Fibroblast of skin of scalp (primary cell): ENCODE measurements around the gene ZBTB46.

Experiments used
- DNase-seq: peaks from one replicate; pipeline ENCODE4 v3.0.0-alpha.2; 2013

Gene ZBTB46

GRCh38 chr20:63744574-63745423, 86.3 kb downstream of the ZBTB46 start:
- DNase-seq: no peak

- no peak for DNase-seq
Observed at GRCh38 chr20:63744158-63744557, 86.9 kb downstream of the ZBTB46 start.

GRCh38 chr20:63743210-63743970, 87.7 kb downstream of the ZBTB46 start:
- no peak for DNase-seq

- DNase-seq: no peak
Observed at GRCh38 chr20:63742381-63743024, 88.6 kb downstream of the ZBTB46 start.

GRCh38 chr20:63741676-63742380, 89.2 kb downstream of the ZBTB46 start:
- DNase-seq: no peak

- no peak for DNase-seq
Observed at GRCh38 chr20:63741354-63741675, 89.7 kb downstream of the ZBTB46 start.

- DNase-seq: peak; percentile 87
Observed at GRCh38 chr20:63740627-63741353, 90.3 kb downstream of the ZBTB46 start.

- DNase-seq: peak; percentile 43
Observed at GRCh38 chr20:63740070-63740626, 90.9 kb downstream of the ZBTB46 start.

GRCh38 chr20:63739130-63740069, 91.7 kb downstream of the ZBTB46 start, which contains the start of gene SLC2A4RG:
Gene SLC2A4RG (plus strand): TSS chr20:63739776. CDS start chr20:63739913, 137 bp downstream.
- DNase-seq: peak; percentile 82

GRCh38 chr20:63738687-63739129, 92.4 kb downstream of the ZBTB46 start:
- DNase-seq: peak; percentile 11

GRCh38 chr20:63737945-63738686, 92.9 kb downstream of the ZBTB46 start:
- DNase-seq: no peak

- DNase-seq: no peak
Observed at GRCh38 chr20:63737695-63737944, 93.4 kb downstream of the ZBTB46 start.

GRCh38 chr20:63736893-63737694, 94.0 kb downstream of the ZBTB46 start:
- DNase-seq: no peak

GRCh38 chr20:63735859-63736718, 95.0 kb downstream of the ZBTB46 start, which contains the start of gene LIME1:
Gene LIME1 (plus strand): TSS chr20:63736664. CDS start chr20:63737550, 886 bp downstream.
- no peak for DNase-seq

- no peak for DNase-seq
Observed at GRCh38 chr20:63734946-63735858, 95.9 kb downstream of the ZBTB46 start.

- no peak for DNase-seq
Observed at GRCh38 chr20:63734111-63734945, 96.7 kb downstream of the ZBTB46 start.
